BJ (cell line): ENCODE results near the gene COX19. TPM values are rescaled to one million over a fixed set of nuclear protein-coding genes. Genes with fewer than 3 reads are reported as not detected.
A peak's percentile ranks its signal among the peaks of the same experiment; 100 is the strongest.

ENCODE experiments used
- CTCF ChIA-PET: fragments of 350-600 bp; formaldehyde crosslinking; extraction: SDS; loops from one replicate; lab custom pipeline; 2021; ENCODE audit warnings: antibody characterized with exemption, inconsistent platforms; lab: Yijun Ruan, JAX
- POLR2A ChIA-PET: fragments of 300-600 bp; sonication (Branson Sonifier 250); formaldehyde crosslinking; extraction: SDS; loops from one replicate; lab custom pipeline; 2021; ENCODE audit warnings: antibody characterized with exemption; lab: Charles Lee
- DNase-seq: peaks from one replicate; pipeline ENCODE4 v3.0.0-alpha.2; 2011; ENCODE audit warnings: low read depth
- H3K27me3 ChIP-seq: 2 replicates; pipeline ENCODE4 v1.6.0; 2011; ENCODE audit warnings: low read length; ENCODE audit not compliant: control insufficient read depth, insufficient read depth
- H3K36me3 ChIP-seq: 2 replicates; pipeline ENCODE4 v1.5.1; 2011; ENCODE audit warnings: low read length; ENCODE audit not compliant: control insufficient read depth, insufficient read depth
- H3K4me3 ChIP-seq: 2 replicates; pipeline ENCODE4 v1.5.1; 2011; ENCODE audit warnings: low read depth, mild to moderate bottlenecking, control low read depth, low read length
- polyA plus RNA-seq: library from polyadenylated mRNA; depleted of rRNA; stranded (reverse); fragments of >200 nt; gene quantifications from 2 replicates; pipeline ENCODE4 v1.2.3, GENCODE V29; 2011
- TF ChIP-seq, protein P1 (sequence below): IDR thresholded peaks from 2 replicates; pipeline ENCODE4 v1.5.1; 2011; ENCODE audit warnings: low read depth, mild to moderate bottlenecking, control low read depth, inconsistent platforms, low read length, moderate library complexity; ENCODE audit not compliant: insufficient read depth

COX19 gene
- polyA plus RNA-seq, 1 experiment = 5.6 TPM

DNA sequence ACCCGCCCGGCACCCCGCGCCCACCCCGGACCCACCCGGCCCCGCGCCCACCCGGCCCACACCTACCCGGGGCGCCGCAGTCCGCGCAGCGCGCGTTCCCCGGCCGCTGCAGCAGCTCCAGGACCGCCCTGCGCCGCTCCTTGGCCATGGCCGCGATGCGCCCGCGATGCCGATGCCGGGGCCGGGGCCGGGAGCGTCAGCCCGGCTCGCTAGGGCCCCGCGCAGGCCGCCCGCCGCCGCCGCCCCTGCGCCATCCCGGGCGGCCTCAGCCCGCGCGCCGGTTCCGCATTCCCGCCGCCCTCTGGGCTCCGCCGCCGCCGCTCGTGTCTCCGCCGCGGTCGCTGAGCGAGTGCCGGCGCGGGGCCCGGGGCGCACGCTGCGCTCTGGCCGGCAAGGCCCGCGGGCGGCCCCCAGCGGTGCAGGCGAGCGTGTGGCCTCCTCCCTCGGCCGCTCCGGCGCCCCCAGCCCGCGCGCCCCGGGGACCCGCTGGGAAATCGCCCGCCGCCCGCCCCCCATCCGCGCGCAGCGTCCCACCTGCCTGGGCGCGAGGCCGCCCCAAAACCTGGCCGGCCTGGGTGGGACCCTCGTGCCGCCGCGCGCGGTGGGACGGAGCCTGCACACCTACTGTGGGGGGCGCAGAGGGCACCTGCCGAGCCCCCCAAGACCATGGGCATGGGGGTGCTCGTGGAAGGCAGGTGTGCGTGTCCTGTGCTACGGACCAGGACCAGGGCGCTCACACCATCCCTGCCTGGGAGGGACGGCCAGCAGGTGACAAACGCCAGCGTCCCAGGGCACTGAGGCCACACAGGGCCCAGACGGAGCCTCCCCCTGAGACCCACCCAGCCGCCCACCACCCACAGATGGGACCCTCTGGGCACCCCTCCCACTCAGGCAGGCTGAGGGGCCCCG is 20.8 kb downstream of the COX19 start, which contains the start of gene ADAP1:
Gene ADAP1, minus strand, starts transcription at position 351 of the 909 bp plus-strand sequence. Its CDS starts 203 bp downstream, at position 148.
- ChIA-PET CTCF (no interaction called here), POLR2A (no interaction called here)

DNA sequence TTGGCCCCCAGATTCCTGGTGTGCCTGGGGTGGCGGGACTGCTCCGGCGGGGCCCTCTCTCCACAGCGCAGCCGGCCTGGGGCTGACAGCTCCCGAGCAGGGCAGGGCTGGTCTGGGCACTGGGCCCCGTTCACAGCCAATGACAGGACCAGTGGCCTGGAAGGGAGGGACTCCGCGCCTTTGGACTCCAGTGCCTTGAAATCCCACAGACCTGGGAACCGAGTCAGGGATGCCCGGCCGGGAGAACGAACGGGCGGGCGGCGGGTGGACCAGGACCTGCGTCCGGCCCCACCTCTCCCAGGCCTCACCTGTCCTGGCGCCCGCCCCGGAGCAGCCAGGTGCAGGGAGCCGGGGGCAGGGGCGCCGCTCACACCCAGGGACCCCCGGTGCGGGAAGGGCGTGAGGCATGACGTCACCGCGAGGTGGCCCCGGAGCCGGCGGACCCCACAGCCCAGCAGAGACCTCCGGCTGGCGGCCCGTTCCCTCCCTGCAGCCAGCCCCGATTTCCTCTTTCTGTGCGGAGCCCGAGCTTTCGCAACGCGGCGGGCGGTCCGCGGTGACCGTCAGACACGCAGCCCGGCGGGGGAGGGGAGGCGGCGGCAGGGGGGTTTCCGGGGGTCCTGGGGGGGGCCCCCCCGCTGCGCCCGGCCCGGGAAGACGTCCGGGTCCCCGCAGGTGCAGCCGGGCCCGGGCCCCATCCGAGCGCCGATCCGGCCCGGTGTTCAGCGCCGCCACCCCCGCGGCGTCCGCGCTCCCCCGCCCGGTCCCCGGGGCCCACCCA is 21.6 kb downstream of the COX19 start:
- POLR2A ChIA-PET = no interaction called here
- CTCF ChIA-PET = interaction anchor here (0.9 kb wide), 1 partner anchor 111 kb away, joined by 3 read pairs; no protein-coding TSS in a partner anchor
- no peak for DNase-seq
- H3K36me3 ChIP-seq = no peaks in the 10 kb centered on the region
- peak overlapping the region; percentile 46 for H3K4me3 ChIP-seq
- TF ChIP-seq, protein P1, sequence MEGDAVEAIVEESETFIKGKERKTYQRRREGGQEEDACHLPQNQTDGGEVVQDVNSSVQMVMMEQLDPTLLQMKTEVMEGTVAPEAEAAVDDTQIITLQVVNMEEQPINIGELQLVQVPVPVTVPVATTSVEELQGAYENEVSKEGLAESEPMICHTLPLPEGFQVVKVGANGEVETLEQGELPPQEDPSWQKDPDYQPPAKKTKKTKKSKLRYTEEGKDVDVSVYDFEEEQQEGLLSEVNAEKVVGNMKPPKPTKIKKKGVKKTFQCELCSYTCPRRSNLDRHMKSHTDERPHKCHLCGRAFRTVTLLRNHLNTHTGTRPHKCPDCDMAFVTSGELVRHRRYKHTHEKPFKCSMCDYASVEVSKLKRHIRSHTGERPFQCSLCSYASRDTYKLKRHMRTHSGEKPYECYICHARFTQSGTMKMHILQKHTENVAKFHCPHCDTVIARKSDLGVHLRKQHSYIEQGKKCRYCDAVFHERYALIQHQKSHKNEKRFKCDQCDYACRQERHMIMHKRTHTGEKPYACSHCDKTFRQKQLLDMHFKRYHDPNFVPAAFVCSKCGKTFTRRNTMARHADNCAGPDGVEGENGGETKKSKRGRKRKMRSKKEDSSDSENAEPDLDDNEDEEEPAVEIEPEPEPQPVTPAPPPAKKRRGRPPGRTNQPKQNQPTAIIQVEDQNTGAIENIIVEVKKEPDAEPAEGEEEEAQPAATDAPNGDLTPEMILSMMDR = no peak
- peaks cover 9% of the 10 kb centered on the region for H3K27me3 ChIP-seq

More for the DNA sequence above, 20.8 kb downstream of the COX19 start, which contains the start of gene ADAP1:
- Histone ChIP-seq H3K27me3 (peaks cover 9% of the 10 kb centered on the region), H3K4me3 (peak within 1 kb of the TSS; percentile 46), H3K36me3 (no peaks in the 10 kb centered on the region)
- DNase-seq = no peak
- TF ChIP-seq, protein P1 = no peak

DNA sequence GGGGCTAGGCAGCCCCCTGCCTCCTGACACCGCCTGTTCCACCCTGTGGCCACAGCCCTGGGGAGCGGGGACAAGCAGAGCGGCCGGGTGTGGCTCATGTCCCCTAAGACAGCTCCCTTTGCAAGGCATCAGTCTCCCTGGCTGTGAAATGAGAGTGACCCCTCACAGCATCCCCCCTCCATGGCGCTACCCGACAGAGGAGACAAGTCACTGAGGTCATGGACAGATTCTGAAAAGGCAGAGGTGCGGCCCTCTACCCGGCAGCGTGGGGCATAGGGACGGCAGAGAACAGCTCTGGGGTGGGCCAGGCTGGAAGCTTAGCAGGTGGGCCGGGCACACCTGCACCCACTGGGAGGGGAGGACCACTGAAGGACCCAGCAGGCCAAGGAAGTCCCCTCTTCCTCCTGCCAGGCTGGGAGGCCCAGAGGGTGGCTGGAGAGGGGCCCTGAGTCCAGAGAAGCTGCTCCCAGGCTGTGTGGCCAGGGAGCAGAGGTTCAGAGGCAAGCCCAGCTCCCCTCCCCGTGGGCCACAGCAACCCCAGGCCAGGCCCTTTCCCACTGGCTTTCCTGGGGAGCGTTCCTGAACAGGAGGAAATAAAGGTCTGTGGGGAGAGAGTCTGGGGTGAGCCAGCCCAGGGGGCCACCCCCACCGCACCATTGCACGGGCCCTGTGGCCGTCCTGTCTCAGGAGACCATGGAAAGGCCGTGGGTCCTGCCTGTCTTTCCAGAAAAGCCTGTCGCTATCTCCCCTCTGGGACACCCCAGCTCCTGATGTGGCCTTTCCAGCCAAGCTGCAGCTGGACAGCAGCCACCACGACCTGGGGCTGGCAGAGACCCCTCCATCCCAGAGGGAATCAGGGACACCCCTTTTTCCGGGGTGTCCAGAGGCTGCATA is 22.6 kb downstream of the COX19 start:
- POLR2A ChIA-PET = no interaction called here
- Histone ChIP-seq H3K27me3 (peaks cover 7% of the 10 kb centered on the region), H3K36me3 (no peaks in the 10 kb centered on the region), H3K4me3 (no peak overlapping the region)
- DNase-seq = no peak
- CTCF ChIA-PET = interaction anchor here (0.9 to 2.0 kb wide), 4 partner anchors 22 to 112 kb away, joined by 3 to 5 read pairs (median 4); partner anchors contain the start of gene COX19
- TF ChIP-seq, protein P1 = no peak

DNA sequence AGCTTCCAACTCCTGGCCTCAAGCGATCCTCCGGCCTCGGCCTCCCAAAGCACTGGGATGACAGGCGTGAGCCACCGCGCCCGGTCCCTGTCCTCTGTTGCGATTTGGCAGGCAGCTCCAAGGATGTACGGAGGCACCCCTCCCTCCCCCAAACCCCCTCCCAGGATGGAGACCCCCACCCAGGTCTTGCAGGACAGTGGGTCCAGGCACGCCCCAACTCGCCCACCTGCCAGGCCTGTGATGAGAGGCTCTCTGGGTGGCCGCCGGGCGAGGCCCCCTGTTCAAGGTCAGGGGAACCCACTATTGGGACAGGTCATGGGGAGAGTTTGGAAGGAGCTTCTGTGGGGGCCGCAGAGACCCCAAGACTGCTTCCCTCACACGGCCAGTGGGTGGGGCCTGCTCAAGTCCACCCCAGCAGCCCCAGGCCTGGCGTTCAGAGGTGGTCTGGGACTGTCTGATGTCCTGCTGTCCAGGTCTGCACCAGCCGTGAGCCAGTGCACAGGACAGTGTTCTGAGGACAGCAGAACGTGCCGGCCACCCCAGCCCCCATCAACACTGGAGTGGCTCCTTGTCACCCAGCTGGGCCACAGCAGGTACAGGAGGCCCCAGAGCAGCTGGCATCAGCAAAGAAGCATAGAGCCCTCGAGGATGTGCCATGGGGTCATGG is 23.3 kb downstream of the COX19 start:
- Histone ChIP-seq H3K36me3 (no peaks in the 10 kb centered on the region), H3K27me3 (peaks cover 5% of the 10 kb centered on the region), H3K4me3 (no peak overlapping the region)
- no peak for DNase-seq
- TF ChIP-seq, protein P1 = no peak
- ChIA-PET CTCF (interaction anchor here (1.1 to 2.0 kb wide), 3 partner anchors 23 to 43 kb away, joined by 4 to 5 read pairs (median 5); partner anchors contain the start of gene COX19), POLR2A (no interaction called here)
